GM18907 (cell line): ENCODE measurements around the gene MEIKIN.

ENCODE experiments used
- ATAC-seq: cut with Tn5 transposase; IDR thresholded peaks from one replicate; pipeline ENCODE4 v1.9.1; 2021; ENCODE audit warnings: mild to moderate bottlenecking, moderate library complexity; ENCODE audit not compliant: unreplicated experiment

The MEIKIN gene, protein sequence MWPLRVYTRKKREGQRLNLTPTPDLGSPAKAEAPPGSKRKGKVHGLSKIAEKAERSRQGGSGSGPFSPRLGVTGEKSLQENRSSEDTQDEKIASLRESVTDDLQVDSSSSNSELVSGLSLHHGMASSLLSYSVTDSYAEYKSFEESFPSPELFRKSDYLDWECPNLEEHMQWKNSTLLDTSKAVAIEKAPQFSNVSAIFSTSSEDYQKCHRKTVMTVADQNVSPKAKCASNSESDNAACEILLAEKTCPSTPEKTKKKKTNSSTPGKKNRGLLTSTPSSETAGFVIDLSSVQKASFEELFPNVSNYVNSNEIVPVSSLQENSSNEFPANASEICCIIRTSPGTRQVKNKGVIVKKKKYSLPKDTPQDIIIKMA

GRCh38 chr5:131945551-131946168 lies at the start of gene MEIKIN:
TSS of gene MEIKIN (minus strand) at chr5:131945663. CDS start at chr5:131945505, 158 bp downstream.
- no peak for ATAC-seq

DNA sequence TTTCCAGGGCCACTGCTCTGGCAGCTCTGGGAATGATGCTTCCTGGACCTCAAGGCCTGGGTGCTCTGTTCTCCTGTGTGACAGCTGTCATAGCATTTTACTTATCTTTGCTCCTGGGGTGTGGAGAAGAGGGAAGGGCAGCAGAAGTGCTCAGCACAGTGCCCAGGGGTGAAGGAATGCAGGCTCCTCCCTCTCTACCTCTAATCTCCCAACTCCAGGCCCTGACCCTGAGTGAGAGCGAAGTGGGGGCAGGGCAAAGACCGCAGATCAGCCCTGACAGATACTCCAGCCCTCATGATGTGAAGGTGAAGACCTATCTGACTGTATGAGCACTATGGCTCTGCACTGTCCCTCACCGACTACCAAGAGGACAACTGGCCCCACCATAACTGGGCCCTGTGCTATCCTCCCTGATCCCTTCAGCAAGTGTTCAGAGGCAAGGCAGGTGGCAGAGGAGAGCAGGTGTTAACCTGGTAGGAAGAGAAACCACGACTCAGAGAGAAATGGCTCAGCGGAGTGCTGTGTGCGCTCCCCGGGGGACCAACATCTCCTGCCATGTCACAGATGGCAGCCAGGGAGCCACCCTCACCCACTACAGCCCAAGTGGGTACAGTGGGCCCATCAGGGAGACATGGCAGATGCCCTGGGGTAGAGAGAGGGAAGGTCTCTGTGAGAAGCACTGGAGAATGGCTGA lies 49.2 kb upstream of the MEIKIN start:
- no peak for ATAC-seq

- ATAC-seq, result no peak
These were observed 48.6 kb upstream of the MEIKIN start for GRCh38 chr5:131994090-131994489.

- no peak for ATAC-seq
These were observed 48.2 kb upstream of the MEIKIN start for GRCh38 chr5:131993676-131994075.

DNA sequence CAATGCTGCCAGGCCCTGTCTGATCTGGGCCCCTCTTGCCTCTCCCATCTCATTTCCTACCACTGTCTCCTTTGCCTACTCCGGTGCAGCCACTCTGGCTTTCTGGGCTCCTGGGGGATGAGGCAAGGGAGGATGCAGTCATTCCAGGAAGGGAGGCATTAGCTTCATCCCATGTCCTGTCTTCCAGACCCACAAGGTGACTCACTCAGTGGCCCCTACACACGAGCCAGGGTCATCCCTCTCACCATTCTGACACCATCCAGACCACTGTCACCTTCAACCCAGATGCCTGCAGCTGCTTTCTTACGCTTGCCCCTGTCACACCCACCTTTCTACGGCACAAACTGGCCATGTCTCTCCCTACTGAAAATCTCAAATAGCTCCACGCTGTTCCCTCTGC lies 46.9 kb upstream of the MEIKIN start:
- no peak for ATAC-seq

- no peak for ATAC-seq
These were observed 46.3 kb upstream of the MEIKIN start for GRCh38 chr5:131991593-131992324.

DNA sequence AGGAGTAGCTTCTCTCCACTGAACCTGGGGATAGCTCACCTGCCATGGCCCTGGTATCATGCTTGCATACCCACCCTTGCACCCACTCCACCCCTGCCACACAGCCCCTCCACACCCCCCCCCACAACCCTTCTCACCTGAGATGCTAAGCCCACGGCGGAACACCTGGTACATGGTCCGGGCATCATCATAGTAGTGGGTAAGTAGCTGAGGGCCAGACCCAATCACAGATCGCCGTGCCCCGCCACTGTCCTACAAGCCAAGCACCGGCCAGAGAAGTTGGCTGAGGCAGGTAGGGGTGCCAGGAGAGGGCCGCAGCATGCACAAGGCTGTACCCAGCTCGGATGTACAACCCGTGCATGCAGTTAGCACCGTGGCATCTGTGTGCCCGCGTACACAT lies 45.3 kb upstream of the MEIKIN start:
- no peak for ATAC-seq

- ATAC-seq, result no peak
These were observed 43.1 kb upstream of the MEIKIN start for GRCh38 chr5:131988601-131989000.

GRCh38 chr5:131987251-131987650 lies 41.8 kb upstream of the MEIKIN start:
- no peak for ATAC-seq

GRCh38 chr5:131986161-131986912 lies 40.9 kb upstream of the MEIKIN start:
- ATAC-seq, result no peak

DNA sequence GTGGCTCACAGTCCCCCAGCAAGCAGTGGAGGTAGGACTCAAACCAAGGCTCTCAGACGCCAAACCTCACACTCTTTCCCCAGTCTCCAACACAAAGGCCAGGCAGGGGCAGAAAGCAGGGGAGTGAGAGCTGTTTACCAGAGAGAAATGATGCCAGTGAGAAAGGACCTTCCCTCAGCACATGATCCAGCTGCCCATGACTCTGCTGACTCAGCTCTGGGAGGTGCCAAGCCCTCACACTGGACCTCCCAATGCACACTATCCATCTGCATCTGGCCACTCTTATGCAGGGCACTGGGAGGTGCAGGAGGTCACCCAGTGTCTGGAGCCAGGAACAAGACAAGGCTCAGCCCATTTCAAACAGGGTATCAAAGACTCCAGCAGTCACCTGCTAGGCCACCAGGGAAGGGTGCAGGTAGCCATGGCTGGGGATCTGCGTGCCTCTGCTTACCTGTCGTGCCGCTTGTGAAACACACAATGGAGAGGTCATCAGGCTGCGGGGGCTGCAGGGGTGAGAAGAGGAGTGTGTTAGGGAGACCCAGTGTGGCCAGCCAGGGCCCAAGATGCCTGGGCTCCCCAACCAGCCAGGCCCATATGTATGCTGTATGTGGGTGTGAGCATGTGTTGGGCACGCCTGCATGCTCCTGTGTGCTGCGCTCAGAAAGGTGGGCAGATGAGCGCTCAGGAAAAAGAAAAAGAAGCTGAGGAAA lies 39.6 kb upstream of the MEIKIN start:
- no peak for ATAC-seq

DNA sequence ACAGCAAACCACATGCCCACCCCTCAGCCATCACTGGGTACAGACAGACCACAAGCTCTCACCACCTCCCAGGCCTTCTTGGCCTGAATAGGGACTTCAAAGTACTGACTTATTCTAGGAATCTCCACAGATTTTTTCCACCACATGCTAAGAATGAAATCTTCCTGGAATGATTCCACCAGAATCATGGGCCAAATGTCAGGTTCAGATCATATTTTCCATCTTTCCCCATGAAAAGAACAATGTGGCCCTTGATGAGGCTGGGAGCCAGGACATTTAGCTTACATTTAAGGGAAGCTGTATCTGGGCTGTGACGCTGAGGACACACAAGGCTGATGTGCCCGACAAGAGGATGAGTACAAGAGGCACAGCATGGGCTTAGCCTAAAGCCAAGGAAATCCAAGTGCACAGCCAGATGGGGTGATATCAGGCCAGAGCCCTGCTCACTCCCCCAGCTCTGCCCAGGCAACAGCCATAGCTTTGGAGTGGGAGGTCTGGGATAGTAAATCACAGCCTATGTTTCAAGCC lies 37.8 kb upstream of the MEIKIN start:
- ATAC-seq, result no peak

- no peak for ATAC-seq
These were observed 36.1 kb upstream of the MEIKIN start for GRCh38 chr5:131981516-131981915.

GRCh38 chr5:131980696-131981095 lies 35.2 kb upstream of the MEIKIN start:
- no peak for ATAC-seq

DNA sequence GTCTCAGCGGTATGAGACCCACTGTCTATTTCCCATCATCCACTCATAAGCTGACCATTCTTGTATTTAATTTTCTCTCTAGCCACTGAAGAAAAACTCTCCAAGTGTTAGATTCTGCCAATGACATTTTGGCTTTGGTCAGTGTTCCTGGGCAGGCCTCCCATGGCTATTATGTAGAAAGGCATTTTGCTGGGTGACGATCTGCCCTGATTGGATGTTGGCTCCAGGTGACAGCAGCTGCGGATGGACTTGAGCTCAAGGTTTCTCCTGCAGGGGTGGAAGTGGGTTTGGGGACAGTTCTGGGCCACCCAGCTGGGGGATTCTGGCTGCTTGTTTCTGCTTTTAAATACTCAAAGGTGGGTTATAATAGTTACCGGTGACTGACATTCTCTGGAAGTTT lies 34.4 kb upstream of the MEIKIN start:
- no peak for ATAC-seq

DNA sequence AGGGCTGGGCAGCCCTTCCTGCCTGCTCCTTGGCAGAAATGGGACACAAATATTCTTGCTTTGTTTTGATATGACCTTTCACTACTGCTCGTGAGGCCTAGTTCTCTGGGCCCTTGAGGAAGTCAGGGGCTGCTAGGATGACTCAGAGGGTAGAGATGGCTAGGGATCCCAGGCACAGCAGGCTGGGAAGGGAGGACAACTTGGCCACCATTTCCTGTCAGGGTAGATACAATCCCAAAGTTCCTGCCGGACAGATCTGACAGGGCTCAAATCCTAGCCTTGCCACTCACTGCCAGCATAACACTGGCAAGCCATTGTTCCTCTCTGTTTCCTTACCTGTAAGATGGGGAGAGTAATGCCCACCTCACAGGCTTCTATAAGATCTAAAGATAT lies 31.7 kb upstream of the MEIKIN start:
- ATAC-seq, result no peak

GRCh38 chr5:131976414-131977211 lies 31.1 kb upstream of the MEIKIN start:
- ATAC-seq, result no peak

DNA sequence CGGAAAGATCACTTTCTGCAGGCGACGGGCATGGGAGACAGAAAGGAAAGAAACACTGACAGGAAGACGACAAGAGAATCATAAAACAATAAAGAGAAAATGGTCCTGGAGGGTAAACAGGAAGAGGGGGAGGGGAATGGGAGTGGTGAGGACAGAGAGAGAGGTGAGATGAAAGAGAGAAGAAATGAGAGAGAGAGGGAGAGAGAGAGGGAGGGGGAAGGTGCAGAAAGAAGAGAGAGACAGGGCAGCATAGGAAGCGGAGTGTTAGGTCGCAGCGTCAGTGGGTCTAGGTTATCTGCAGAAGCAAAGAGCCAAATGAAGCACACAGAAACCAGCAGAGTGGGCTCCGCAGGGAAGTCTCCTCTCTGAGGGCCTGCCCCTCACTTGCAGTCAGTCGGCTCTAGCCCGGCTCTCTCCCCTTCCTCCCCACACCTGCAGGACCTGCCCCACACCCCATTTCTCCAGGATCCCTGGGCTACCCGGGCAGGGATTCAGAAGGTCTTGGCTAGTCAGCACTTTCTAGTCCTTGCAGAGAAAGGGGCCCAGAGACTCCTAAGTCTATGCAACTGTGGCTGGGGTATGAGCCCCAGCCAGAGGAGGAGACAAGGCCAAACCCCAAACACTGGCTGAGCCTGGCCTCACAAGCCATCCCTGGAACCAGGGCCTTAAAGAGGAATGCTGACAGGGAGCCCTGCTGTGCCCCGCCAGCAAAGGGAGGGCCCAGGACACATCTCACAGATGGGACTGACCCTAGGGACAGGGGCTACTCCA lies 29.7 kb upstream of the MEIKIN start:
- ATAC-seq, result no peak
